Left hindlimb (tissue), 1 donor: ENCODE measurements around the gene GAK.

Source experiments
- DNase-seq: peaks from one replicate; pipeline ENCODE4 v3.0.0-alpha.2; 2018

The GAK gene

GRCh38 chr4:827209-828081, 104.7 kb downstream of the GAK start:
- no peak for DNase-seq

GRCh38 chr4:826508-827208, 105.5 kb downstream of the GAK start:
- DNase-seq = no peak

- DNase-seq = no peak
Measured at GRCh38 chr4:825971-826330, 106.2 kb downstream of the GAK start, which contains the start of gene CPLX1. Gene CPLX1 (minus strand): TSS chr4:826129. CDS start chr4:824522, 1,607 bp downstream.

- DNase-seq = peak; percentile 60
Measured at GRCh38 chr4:825063-825970, 106.8 kb downstream of the GAK start.

GRCh38 chr4:824461-825062, 107.6 kb downstream of the GAK start:
- no peak for DNase-seq

GRCh38 chr4:823761-824460, 108.2 kb downstream of the GAK start:
- DNase-seq = no peak

GRCh38 chr4:823176-823760, 108.8 kb downstream of the GAK start:
- DNase-seq = no peak

- no peak for DNase-seq
Measured at GRCh38 chr4:822361-823175, 109.5 kb downstream of the GAK start.

- DNase-seq = no peak
Measured at GRCh38 chr4:821631-822030, 110.5 kb downstream of the GAK start.

GRCh38 chr4:821181-821591, 110.9 kb downstream of the GAK start:
- DNase-seq = no peak

GRCh38 chr4:820230-821172, 111.6 kb downstream of the GAK start:
- no peak for DNase-seq

- DNase-seq = no peak
Measured at GRCh38 chr4:819401-820229, 112.5 kb downstream of the GAK start.

GRCh38 chr4:818106-818921, 113.8 kb downstream of the GAK start:
- DNase-seq = no peak

GRCh38 chr4:815464-816146, 116.5 kb downstream of the GAK start:
- DNase-seq = no peak

- DNase-seq = no peak
Measured at GRCh38 chr4:814312-814850, 117.7 kb downstream of the GAK start.

- no peak for DNase-seq
Measured at GRCh38 chr4:813900-814299, 118.2 kb downstream of the GAK start.
